SK-N-SH (cell line): ENCODE measurements around the gene SOBP. TPM values are rescaled to one million over a fixed set of nuclear protein-coding genes. Genes with fewer than 3 reads are reported as not detected.
A peak's percentile ranks its signal among the peaks of the same experiment; 100 is the strongest.

Experiments used
- CTCF ChIA-PET: fragments of 300-600, 350-600 bp; formaldehyde crosslinking; extraction: SDS; loops from one replicate; lab custom pipeline; 2021; lab: Yijun Ruan, JAX
- POLR2A ChIA-PET: fragments of 350-600 bp; sonication (Branson Sonifier 250); formaldehyde crosslinking; extraction: SDS; loops from one replicate; lab custom pipeline; 2020; ENCODE audit warnings: antibody characterized with exemption, inconsistent platforms; lab: Yijun Ruan, JAX
- DNase-seq: peaks from one replicate; pipeline ENCODE4 v3.0.0; 2012
- H2AFZ ChIP-seq: fragments of 200-600 bp; sonication (generic); 2 replicates; pipeline ENCODE4 v1.8.1; 2016; ENCODE audit warnings: antibody characterized with exemption, mild to moderate bottlenecking, low read depth
- H3F3A ChIP-seq: fragments of 200-600 bp; sonication (generic); replicated peaks from 2 replicates; pipeline ENCODE3; 2016; ENCODE audit warnings: antibody characterized with exemption, mild to moderate bottlenecking; ENCODE audit not compliant: insufficient read depth
- H3K27ac ChIP-seq, 2 experiments: fragments of 200-500 bp in 1 of 2; fragments of 200-600 bp in 1 of 2; sonication (Bioruptor generic) in 1 of 2; sonication (generic), shearing (Covaris generic) in 1 of 2; 2 replicates each; pipeline versions ENCODE4 v1.5.1 to v1.6.1; 2014 to 2016; ENCODE audit warnings: low read depth in 2 of 2, inconsistent platforms in 1 of 2, low read length in 1 of 2, mild to moderate bottlenecking in 1 of 2, mixed read lengths in 1 of 2
- H3K27me3 ChIP-seq: fragments of 200-600 bp; sonication (generic), shearing (Covaris generic); 2 replicates; pipeline ENCODE4 v1.6.1; 2016; ENCODE audit warnings: mixed run types; ENCODE audit not compliant: insufficient read depth
- H3K36me3 ChIP-seq, 2 experiments: fragments of 200-500 bp in 1 of 2; fragments of 200-600 bp in 1 of 2; sonication (Bioruptor generic) in 1 of 2; sonication (generic) in 1 of 2; replicated peaks in 1 of 2; 2 replicates each; pipeline versions ENCODE3 to v1.5.1; 2014 to 2016; ENCODE audit warnings: low read length in 1 of 2, mild to moderate bottlenecking in 1 of 2; ENCODE audit not compliant: insufficient read depth in 2 of 2, control insufficient read depth in 1 of 2
- H3K4me1 ChIP-seq, 2 experiments: fragments of 200-500 bp in 1 of 2; fragments of 200-600 bp in 1 of 2; sonication (Bioruptor generic) in 1 of 2; sonication (generic), shearing (Covaris generic) in 1 of 2; 2 replicates each; pipeline versions ENCODE4 v1.5.1 to v1.6.1; 2014 to 2016; ENCODE audit warnings: low read depth in 1 of 2, low read length in 1 of 2, mixed run types in 1 of 2; ENCODE audit not compliant: insufficient read depth in 2 of 2, control insufficient read depth in 1 of 2
- H3K4me2 ChIP-seq: fragments of 200-600 bp; sonication (generic), shearing (Covaris generic); 2 replicates; pipeline ENCODE4 v1.6.1; 2017; ENCODE audit warnings: mixed run types
- H3K4me3 ChIP-seq, 2 experiments: fragments of 200-500 bp in 1 of 2; fragments of 200-600 bp in 1 of 2; sonication (Bioruptor generic) in 1 of 2; sonication (generic), shearing (Covaris generic) in 1 of 2; 2 replicates each; pipeline versions ENCODE4 v1.5.1 to v1.8.1; 2014 to 2016; ENCODE audit warnings: low read depth in 2 of 2, inconsistent platforms in 1 of 2, low read length in 1 of 2, mild to moderate bottlenecking in 1 of 2, mixed read lengths in 1 of 2, moderate library complexity in 1 of 2
- H3K79me2 ChIP-seq: fragments of 200-600 bp; sonication (generic); 2 replicates; pipeline ENCODE4 v1.8.1; 2017; ENCODE audit warnings: mild to moderate bottlenecking; ENCODE audit not compliant: insufficient read depth
- H3K9ac ChIP-seq: fragments of 200-600 bp; sonication (generic); 2 replicates; pipeline ENCODE4 v1.6.1; 2017; ENCODE audit warnings: mixed run types
- H3K9me2 ChIP-seq: fragments of 200-600 bp; sonication (generic); 2 replicates; pipeline ENCODE4 v1.6.1; 2017; ENCODE audit warnings: mixed run types
- H3K9me3 ChIP-seq: fragments of 200-600 bp; sonication (generic); 2 replicates; pipeline ENCODE4 v1.6.1; 2017; ENCODE audit warnings: mixed run types, mild to moderate bottlenecking, moderate library complexity
- H4K20me1 ChIP-seq: fragments of 200-600 bp; sonication (generic); 2 replicates; pipeline ENCODE4 v1.6.1; 2017; ENCODE audit warnings: mild to moderate bottlenecking, mixed run types; ENCODE audit not compliant: insufficient read depth
- CHD2 ChIP-seq: fragments of 150-350 bp; IDR thresholded peaks from 2 replicates; pipeline ENCODE4 v1.6.1; 2018; ENCODE audit warnings: low read length; ENCODE audit not compliant: partially characterized antibody
- ELF1 ChIP-seq: IDR thresholded peaks from 2 replicates; pipeline ENCODE4 v1.4.0; 2012
- FOSL2 ChIP-seq: IDR thresholded peaks from 2 replicates; pipeline ENCODE4 v1.4.0; 2012; ENCODE audit warnings: low read depth, mild to moderate bottlenecking, moderate library complexity, borderline replicate concordance
- GABPA ChIP-seq: IDR thresholded peaks from 2 replicates; pipeline ENCODE4 v1.4.0; 2012; ENCODE audit warnings: low read depth, mild to moderate bottlenecking
- GATA2 ChIP-seq: sonication (generic); formaldehyde crosslinking; IDR thresholded peaks from 2 replicates; pipeline ENCODE4 v1.5.0; 2020; ENCODE audit warnings: mild to moderate bottlenecking, missing genetic modification reagents
- JUND ChIP-seq: IDR thresholded peaks from 2 replicates; pipeline ENCODE4 v1.4.0; 2012
- MXI1 ChIP-seq: IDR thresholded peaks from 2 replicates; pipeline ENCODE4 v1.6.1; 2012; ENCODE audit warnings: mild to moderate bottlenecking, low read depth, low read length, improper control_type of control experiment
- RAD21 ChIP-seq: IDR thresholded peaks from 2 replicates; pipeline ENCODE4 v1.6.1; 2012; ENCODE audit warnings: mild to moderate bottlenecking, low read length
- RCOR1 ChIP-seq: fragments of 150-350 bp; IDR thresholded peaks from 2 replicates; pipeline ENCODE4 v1.6.1; 2017; ENCODE audit warnings: antibody characterized with exemption, low read length
- RFX5 ChIP-seq: IDR thresholded peaks from 2 replicates; pipeline ENCODE4 v1.6.1; 2012; ENCODE audit warnings: mild to moderate bottlenecking, improper control_type of control experiment, low read length
- SMC3 ChIP-seq: IDR thresholded peaks from 2 replicates; pipeline ENCODE4 v1.6.1; 2012; ENCODE audit warnings: low read depth, low read length, improper control_type of control experiment
- WGBS: methylation state at CpG from one replicate; pipeline ENCODE4 v1.1.6; 2017; ENCODE audit warnings: low lambda C conversion rate; 5-methylcytosine and 5-hydroxymethylcytosine counted together
- polyA plus RNA-seq, 3 experiments: library from polyadenylated mRNA; depleted of rRNA; stranded (reverse); fragments of >200 nt; gene quantifications; 2 replicates each; pipeline ENCODE4 v1.2.3, GENCODE V29; 2012
- TF ChIP-seq, protein P1 (sequence below): fragments of 150-350 bp; IDR thresholded peaks from 2 replicates; pipeline ENCODE4 v1.6.1; 2017; ENCODE audit warnings: antibody characterized with exemption, low read length, low read depth, borderline replicate concordance
- TF ChIP-seq, protein P2 (sequence below): IDR thresholded peaks from 2 replicates; pipeline ENCODE4 v1.4.0; 2012; ENCODE audit warnings: low read depth, borderline replicate concordance
- TF ChIP-seq, protein P3 (sequence below): fragments of 150-350 bp; IDR thresholded peaks from 2 replicates; pipeline ENCODE4 v1.6.1; 2016; ENCODE audit warnings: mild to moderate bottlenecking, low read depth, low read length
- TF ChIP-seq, protein P4 (sequence below): fragments of 200-600 bp; sonication (generic); IDR thresholded peaks from 2 replicates; pipeline ENCODE4 v1.6.1; 2017; ENCODE audit warnings: antibody characterized with exemption, mild to moderate bottlenecking, moderate library complexity
- TF ChIP-seq, protein P5 (sequence below): IDR thresholded peaks from 2 replicates; pipeline ENCODE4; 2012

The SOBP gene
- polyA plus RNA-seq, 1 of the 3 experiments (the other 2 are of a cell fraction) = 0.61 TPM

DNA sequence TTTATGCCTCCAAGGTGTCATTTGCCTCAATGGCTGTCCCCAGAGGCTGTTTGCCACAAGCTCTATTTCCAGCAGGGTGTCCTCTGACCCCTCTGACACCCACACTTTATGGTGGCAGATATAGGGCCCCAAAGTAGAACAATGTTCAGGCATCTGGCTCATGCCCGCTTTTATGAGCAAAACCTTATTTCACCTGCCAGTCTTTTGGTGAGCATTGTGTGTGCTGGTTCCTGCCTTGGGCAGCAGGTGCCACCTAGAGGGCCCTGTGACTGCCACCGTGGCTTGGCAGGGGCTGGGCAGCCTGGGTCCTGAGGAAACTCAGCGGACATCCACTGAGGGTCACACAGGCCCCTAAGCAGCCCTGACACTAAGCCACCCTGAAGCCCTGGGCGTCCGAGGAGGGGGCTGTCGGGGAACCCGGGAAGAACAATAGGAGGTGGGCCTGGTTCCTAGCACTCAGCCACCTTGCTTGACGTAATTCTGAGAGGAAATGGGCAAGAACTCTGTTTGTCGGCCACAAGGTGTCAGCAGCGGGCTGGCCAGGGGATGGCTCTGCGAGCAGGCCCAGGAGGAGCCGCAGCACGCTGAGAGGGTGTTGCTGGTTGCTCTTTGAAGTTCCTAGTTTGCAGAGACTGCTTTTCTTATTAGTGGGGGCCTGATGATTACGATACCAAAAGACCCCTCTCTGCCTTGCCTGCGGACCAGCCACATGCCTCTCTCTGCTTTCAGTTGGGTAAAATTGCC is 185.2 kb downstream of the SOBP start:
- no peak overlapping the region; the same call in 1 of the 2 replicates for H2AFZ ChIP-seq
- no peak overlapping the region for H3K4me2 ChIP-seq

DNA sequence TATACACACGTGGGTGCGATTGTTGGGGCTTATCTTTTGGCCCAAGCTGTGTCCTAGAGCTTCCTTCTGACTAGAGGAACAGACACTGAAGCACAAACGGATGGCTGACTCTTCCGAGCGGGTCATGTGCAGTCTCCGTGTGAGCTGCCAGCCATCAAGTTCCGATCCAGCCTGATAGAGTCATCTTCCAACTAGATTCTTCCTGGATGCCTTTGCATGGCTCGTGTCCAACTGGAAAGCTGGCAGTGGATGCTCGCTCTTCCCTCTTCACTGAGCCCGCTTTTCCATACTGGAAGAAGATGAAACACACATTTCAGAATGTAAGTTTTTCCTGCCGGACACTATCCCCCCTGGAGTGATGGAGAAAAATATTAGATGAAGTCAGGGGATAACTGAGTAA is 186.1 kb downstream of the SOBP start:
- no peak for DNase-seq
- POLR2A ChIA-PET = no interaction called here
- H3K4me1 ChIP-seq = peaks cover 0 to 13% of the 10 kb centered on the region in 2 experiments; a peak in 2 of 4 replicates
- H3F3A ChIP-seq = no peaks in the 10 kb centered on the region
- H3K27ac ChIP-seq = no peak overlapping the region
- no peaks in the 10 kb centered on the region for H3K27me3 ChIP-seq
- H3K9me2 ChIP-seq = no peaks in the 10 kb centered on the region
- no peak overlapping the region for H2AFZ ChIP-seq
- no peaks in the 10 kb centered on the region for H3K36me3 ChIP-seq
- no peak overlapping the region for H3K9ac ChIP-seq
- H3K79me2 ChIP-seq = no peaks in the 10 kb centered on the region
- CTCF ChIA-PET = interaction anchor here (0.6 to 8.8 kb wide), 24 partner anchors 10 to 552 kb away, joined by 3 to 98 read pairs (median 5); no protein-coding TSS in a partner anchor
- WGBS = 62% methylated on average over 9 of the region's 11 CpGs
- no peak overlapping the region for H3K4me3 ChIP-seq
- H3K4me2 ChIP-seq = no peak overlapping the region
- H4K20me1 ChIP-seq = no peaks in the 10 kb centered on the region
- no peaks in the 10 kb centered on the region for H3K9me3 ChIP-seq
- TF ChIP-seq, protein P1, sequence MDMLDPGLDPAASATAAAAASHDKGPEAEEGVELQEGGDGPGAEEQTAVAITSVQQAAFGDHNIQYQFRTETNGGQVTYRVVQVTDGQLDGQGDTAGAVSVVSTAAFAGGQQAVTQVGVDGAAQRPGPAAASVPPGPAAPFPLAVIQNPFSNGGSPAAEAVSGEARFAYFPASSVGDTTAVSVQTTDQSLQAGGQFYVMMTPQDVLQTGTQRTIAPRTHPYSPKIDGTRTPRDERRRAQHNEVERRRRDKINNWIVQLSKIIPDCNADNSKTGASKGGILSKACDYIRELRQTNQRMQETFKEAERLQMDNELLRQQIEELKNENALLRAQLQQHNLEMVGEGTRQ = no peak
- TF ChIP-seq SMC3 (no peak), FOSL2 (no peak), GABPA (no peak), RFX5 (no peak), MXI1 (no peak), JUND (no peak), CHD2 (no peak)
- TF ChIP-seq, protein P2, sequence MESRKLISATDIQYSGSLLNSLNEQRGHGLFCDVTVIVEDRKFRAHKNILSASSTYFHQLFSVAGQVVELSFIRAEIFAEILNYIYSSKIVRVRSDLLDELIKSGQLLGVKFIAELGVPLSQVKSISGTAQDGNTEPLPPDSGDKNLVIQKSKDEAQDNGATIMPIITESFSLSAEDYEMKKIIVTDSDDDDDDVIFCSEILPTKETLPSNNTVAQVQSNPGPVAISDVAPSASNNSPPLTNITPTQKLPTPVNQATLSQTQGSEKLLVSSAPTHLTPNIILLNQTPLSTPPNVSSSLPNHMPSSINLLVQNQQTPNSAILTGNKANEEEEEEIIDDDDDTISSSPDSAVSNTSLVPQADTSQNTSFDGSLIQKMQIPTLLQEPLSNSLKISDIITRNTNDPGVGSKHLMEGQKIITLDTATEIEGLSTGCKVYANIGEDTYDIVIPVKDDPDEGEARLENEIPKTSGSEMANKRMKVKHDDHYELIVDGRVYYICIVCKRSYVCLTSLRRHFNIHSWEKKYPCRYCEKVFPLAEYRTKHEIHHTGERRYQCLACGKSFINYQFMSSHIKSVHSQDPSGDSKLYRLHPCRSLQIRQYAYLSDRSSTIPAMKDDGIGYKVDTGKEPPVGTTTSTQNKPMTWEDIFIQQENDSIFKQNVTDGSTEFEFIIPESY = no peak
- TF ChIP-seq, protein P3, sequence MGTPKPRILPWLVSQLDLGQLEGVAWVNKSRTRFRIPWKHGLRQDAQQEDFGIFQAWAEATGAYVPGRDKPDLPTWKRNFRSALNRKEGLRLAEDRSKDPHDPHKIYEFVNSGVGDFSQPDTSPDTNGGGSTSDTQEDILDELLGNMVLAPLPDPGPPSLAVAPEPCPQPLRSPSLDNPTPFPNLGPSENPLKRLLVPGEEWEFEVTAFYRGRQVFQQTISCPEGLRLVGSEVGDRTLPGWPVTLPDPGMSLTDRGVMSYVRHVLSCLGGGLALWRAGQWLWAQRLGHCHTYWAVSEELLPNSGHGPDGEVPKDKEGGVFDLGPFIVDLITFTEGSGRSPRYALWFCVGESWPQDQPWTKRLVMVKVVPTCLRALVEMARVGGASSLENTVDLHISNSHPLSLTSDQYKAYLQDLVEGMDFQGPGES = no peak

More for the DNA sequence above, 185.2 kb downstream of the SOBP start:
- Histone ChIP-seq H3K27ac (peak overlapping the region in 1 of 2 experiments; percentile 64; a peak in 1 of 4 replicates), H3K27me3 (no peaks in the 10 kb centered on the region), H3K9me2 (no peaks in the 10 kb centered on the region), H3K4me1 (peaks cover 0 to 22% of the 10 kb centered on the region in 2 experiments; a peak in 2 of 4 replicates), H3K9me3 (no peaks in the 10 kb centered on the region), H3F3A (no peaks in the 10 kb centered on the region), H3K79me2 (no peaks in the 10 kb centered on the region), H3K36me3 (no peaks in the 10 kb centered on the region), H4K20me1 (no peaks in the 10 kb centered on the region), H3K9ac (no peak overlapping the region), H3K4me3 (no peak overlapping the region; a peak in 1 of 4 replicates)
- CTCF ChIA-PET = interaction anchor here (0.5 to 8.8 kb wide), 55 partner anchors 9 to 602 kb away, joined by 3 to 98 read pairs (median 4); partner anchors contain the start of gene SOBP
- peak; percentile 83 for DNase-seq
- TF ChIP-seq RAD21 (peak; percentile 86), GATA2 (CRISPR knock-in tag) (peak; percentile 5; the same call in 1 of the 2 replicates), RCOR1 (no peak), SMC3 (peak; percentile 85), ELF1 (no peak)
- TF ChIP-seq, protein P4, sequence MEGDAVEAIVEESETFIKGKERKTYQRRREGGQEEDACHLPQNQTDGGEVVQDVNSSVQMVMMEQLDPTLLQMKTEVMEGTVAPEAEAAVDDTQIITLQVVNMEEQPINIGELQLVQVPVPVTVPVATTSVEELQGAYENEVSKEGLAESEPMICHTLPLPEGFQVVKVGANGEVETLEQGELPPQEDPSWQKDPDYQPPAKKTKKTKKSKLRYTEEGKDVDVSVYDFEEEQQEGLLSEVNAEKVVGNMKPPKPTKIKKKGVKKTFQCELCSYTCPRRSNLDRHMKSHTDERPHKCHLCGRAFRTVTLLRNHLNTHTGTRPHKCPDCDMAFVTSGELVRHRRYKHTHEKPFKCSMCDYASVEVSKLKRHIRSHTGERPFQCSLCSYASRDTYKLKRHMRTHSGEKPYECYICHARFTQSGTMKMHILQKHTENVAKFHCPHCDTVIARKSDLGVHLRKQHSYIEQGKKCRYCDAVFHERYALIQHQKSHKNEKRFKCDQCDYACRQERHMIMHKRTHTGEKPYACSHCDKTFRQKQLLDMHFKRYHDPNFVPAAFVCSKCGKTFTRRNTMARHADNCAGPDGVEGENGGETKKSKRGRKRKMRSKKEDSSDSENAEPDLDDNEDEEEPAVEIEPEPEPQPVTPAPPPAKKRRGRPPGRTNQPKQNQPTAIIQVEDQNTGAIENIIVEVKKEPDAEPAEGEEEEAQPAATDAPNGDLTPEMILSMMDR = peak; percentile 83
- TF ChIP-seq, protein P1 = no peak
- TF ChIP-seq, protein P5, sequence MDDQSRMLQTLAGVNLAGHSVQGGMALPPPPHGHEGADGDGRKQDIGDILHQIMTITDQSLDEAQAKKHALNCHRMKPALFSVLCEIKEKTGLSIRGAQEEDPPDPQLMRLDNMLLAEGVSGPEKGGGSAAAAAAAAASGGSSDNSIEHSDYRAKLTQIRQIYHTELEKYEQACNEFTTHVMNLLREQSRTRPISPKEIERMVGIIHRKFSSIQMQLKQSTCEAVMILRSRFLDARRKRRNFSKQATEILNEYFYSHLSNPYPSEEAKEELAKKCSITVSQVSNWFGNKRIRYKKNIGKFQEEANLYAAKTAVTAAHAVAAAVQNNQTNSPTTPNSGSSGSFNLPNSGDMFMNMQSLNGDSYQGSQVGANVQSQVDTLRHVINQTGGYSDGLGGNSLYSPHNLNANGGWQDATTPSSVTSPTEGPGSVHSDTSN = no peak
- 9% methylated on average over 10 of the region's 15 CpGs for WGBS
- POLR2A ChIA-PET = no interaction called here
